ENCODE results near the gene ATG7.
A peak's percentile ranks its signal among the peaks of the same experiment; 100 is the strongest.

Gene ATG7

DNA sequence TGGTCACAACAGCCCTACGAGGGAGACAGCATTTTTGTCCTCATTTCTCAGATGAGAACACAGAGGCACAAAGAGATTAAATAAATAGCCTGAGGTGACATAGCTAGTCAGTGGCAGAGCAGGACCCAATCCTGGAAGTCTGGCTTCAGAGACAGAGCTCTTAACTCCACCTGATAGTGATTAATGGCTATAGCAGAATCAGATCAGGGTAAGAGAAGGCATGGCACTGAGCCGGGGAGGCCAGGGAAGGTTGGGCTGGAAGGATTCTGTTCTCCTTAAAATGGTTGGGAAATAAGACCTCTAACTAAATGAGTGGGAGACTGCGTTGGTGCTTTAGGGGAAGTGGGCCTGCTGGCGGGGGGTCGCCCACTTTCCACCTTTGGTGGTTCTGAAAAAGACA, 267.0 kb downstream of the ATG7 start:
- no peaks in the 10 kb centered on the region for H3K4me1 Mint-ChIP-seq (ENCODE audit: low read depth)
- H3K27ac Mint-ChIP-seq = no peak overlapping the region
- no peak for DNase-seq
- H3K4me3 Mint-ChIP-seq = no peak overlapping the region
- H3K36me3 Mint-ChIP-seq (ENCODE audit: low read depth) = no peaks in the 10 kb centered on the region
- H3K27me3 Mint-ChIP-seq = no peaks in the 10 kb centered on the region
- H3K9me3 Mint-ChIP-seq = no peaks in the 10 kb centered on the region

DNA sequence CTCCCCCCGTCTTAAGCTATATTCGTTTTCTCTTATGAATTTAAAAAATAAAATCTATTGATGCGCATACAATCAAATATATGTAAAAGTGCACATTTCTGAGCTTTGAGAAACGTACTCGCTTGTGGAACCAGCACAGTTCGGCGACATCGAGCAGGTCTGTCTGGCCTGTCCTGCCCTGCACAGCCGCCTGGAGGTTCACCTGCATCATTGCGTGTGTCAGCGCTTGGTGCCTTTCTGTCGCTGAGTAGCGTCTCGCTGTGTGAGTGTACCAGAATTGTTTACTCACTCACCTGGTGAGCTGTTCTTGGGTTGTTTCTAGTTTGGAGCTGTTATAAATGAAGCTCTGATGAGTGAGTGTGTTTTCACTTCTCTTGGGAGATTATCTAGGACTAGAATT, 267.5 kb downstream of the ATG7 start:
- Mint-ChIP-seq H3K9me3 (no peaks in the 10 kb centered on the region), H3K4me3 (no peak overlapping the region), H3K4me1 (ENCODE audit: low read depth) (no peaks in the 10 kb centered on the region), H3K36me3 (ENCODE audit: low read depth) (no peaks in the 10 kb centered on the region), H3K27ac (no peak overlapping the region), H3K27me3 (no peaks in the 10 kb centered on the region)
- DNase-seq = no peak

DNA sequence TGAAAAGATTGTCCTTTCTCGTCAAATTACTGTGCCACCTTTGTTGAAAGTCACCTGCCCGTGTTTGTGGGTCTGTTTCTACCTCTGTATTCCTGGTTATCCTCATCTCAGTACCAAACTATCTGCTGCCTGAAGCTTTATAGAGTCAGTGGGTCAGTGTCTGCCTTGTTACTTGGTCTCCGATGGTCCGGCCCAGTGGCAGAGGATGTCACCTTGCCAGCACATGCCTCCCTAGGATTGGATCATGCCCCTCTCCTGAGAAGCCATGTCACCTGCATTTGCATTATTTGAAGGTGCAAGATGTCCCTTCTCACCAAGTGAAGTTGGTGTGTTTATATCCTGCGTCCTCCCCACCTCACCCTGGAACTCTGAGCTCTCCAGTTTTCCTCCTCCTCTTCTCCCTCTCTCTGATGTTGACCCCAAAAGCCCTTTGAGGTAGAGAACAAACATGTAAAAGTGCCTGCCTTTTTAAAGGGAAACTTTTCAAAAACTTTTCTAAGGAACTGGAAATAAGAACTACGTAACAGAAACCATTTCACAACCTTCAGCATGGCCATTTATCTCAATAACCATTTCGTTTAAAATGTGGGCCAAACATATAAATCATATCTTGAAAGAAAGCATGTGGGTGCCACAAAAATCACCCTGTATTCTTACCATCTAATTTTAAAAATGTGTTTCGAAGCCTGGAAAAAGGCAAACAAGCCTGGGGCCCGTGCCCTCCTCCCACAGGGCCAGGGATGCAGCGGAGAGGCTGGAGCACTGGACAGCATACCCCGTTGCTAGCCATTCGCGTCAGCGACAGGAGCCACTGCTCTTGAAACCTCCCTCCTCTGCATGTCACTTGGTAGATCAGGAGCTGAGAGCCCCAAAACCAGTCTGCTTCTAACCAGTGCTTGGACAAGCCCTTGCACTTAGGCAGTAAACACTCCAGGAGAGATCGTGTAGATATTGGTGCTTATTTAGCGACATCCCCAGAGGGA, 269.4 kb downstream of the ATG7 start:
- Mint-ChIP-seq H3K36me3 (ENCODE audit: low read depth) (peaks cover under 1% of the 10 kb centered on the region), H3K4me3 (no peak overlapping the region), H3K9me3 (peaks cover under 1% of the 10 kb centered on the region), H3K27ac (no peak overlapping the region), H3K27me3 (no peaks in the 10 kb centered on the region), H3K4me1 (ENCODE audit: low read depth) (no peaks in the 10 kb centered on the region)
- DNase-seq = no peak

DNA sequence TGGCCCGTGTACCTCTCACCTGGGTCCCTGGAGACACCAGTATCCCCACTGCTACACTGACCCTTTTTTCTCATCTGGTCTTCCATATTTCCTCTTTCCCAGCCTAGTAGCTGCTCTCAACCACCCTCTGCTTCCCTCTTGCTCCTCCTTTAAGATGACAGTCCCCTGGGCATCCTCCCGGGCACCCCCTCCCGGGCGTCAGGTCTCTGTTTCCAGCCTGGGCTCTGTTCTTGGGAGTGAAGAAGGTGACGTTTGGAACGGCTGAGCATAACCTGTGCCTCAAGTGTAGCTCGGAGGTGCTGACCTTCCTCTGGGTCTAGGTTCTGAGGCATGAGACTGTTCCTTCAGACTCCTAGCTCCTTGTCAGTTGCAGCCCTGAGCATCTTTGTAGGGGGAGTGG, 270.4 kb downstream of the ATG7 start:
- H3K9me3 Mint-ChIP-seq = peaks cover 10% of the 10 kb centered on the region
- DNase-seq = no peak
- H3K27ac Mint-ChIP-seq = no peak overlapping the region
- peaks cover 10% of the 10 kb centered on the region for H3K36me3 Mint-ChIP-seq (ENCODE audit: low read depth)
- peaks cover 6% of the 10 kb centered on the region for H3K4me1 Mint-ChIP-seq (ENCODE audit: low read depth)
- H3K4me3 Mint-ChIP-seq = no peak overlapping the region
- H3K27me3 Mint-ChIP-seq = no peaks in the 10 kb centered on the region

DNA sequence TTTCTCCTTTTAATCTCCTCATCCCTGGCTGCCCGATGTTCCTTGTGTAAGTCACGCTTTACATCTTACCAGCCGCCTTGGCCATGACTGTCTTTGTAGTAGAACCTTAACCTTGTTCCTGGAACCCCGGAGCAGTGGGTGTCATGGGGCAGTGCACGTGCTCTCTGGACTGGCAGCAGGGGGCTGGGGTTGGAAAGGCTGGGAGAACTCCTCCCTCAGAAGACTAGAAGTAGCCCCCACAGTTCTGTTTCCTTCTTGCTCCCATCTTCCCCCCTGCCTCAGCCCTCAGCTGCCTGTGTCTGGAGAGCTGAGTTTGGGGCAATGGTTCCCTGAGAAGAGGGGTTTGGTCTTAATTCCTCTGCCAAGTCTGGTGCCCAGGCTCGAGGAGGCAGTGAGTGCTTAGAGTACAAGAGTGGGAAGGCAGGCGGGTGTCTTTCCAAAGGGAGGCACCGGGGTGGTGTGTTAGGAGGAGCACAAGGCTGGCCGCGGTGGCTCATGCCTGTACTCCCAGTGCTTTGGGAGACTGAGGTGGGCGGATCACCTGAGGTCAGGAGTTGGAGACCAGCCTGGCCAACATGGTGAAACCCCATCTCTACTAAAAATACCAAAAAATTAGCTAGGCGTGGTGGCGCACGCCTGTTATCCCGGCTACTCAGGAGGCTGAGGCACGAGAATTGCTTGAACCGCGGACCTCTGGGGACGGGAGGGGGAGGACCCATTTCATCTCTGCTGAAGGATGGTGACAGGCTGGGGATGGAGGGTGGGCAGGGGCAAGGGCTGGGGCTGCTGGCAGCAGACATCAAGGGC, 271.1 kb downstream of the ATG7 start:
- peak overlapping the region; percentile 59 for H3K27ac Mint-ChIP-seq
- H3K4me3 Mint-ChIP-seq = no peak overlapping the region
- peaks cover 12% of the 10 kb centered on the region for H3K9me3 Mint-ChIP-seq
- DNase-seq = no peak
- H3K36me3 Mint-ChIP-seq (ENCODE audit: low read depth) = peaks cover 12% of the 10 kb centered on the region
- H3K4me1 Mint-ChIP-seq (ENCODE audit: low read depth) = peaks cover 8% of the 10 kb centered on the region
- no peaks in the 10 kb centered on the region for H3K27me3 Mint-ChIP-seq

DNA sequence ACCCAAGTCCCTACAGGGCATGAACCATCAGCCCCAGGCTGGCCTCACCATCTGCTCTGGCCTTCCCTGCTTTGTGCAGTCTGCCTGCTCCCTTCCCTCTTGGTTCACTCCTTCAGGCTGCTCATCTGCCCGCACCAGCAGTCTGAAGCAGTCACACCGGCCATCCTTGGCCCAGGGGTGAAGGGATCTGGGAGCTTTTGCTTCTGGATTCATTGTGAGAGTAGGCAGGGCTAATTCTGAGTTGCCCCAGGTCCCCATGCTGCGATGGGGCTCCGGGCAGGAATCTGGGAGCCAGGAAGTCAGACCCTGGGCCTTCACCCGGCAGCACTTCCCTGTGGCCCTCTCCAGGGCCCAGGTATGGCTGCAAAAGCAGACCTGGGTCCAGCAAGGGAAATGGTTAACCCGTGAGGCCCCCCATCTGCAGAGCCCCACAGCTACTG, 271.8 kb downstream of the ATG7 start:
- peaks cover 12% of the 10 kb centered on the region for H3K9me3 Mint-ChIP-seq
- DNase-seq = no peak

DNA sequence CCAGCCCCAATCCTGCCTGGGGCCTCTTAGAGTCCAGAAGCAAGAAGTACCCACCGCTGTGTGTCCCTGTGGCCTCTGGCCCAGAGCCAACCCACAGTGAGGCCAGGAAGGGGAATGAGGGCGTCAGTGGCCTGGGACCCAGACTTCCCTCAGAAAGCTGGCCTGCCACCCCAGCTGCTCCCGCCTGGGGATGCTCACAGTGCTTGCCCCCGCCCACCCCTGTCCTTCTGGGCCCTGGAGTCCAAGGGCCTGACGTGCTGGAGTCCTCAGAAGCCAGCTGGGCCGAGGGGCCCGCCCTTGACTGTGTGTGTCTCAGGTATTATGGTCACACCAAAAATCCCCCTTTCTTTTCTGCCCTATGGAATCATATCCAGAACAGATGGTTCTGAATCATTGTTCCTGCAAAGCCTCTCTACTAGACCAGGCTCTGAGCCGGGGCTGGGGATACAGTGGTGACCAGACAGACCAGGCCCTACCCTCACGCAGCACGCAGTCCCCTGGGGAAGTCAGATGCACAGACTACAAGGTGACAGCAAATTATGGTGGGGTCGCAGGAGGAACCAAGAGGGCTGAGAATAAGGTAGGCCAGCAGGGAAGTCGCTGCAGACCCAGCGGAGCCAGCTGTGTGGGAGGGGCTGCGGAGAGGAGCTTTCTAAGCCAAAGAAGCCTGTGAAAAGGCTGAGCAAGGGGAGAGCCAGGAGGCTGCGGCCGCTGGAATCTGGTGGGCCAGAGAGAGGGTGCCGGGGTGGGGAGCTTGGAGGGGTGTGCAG, 272.4 kb downstream of the ATG7 start:
- no peak for DNase-seq
- H3K36me3 Mint-ChIP-seq (ENCODE audit: low read depth) = peaks cover 22% of the 10 kb centered on the region
- no peaks in the 10 kb centered on the region for H3K27me3 Mint-ChIP-seq
- peaks cover 12% of the 10 kb centered on the region for H3K9me3 Mint-ChIP-seq
- no peak overlapping the region for H3K27ac Mint-ChIP-seq
- H3K4me1 Mint-ChIP-seq (ENCODE audit: low read depth) = peaks cover 13% of the 10 kb centered on the region
- no peak overlapping the region for H3K4me3 Mint-ChIP-seq

More for the DNA sequence above, 271.8 kb downstream of the ATG7 start:
- H3K36me3 Mint-ChIP-seq (ENCODE audit: low read depth) = peaks cover 18% of the 10 kb centered on the region
- H3K27ac Mint-ChIP-seq = no peak overlapping the region
- peaks cover 13% of the 10 kb centered on the region for H3K4me1 Mint-ChIP-seq (ENCODE audit: low read depth)
- no peak overlapping the region for H3K4me3 Mint-ChIP-seq
- no peaks in the 10 kb centered on the region for H3K27me3 Mint-ChIP-seq

DNA sequence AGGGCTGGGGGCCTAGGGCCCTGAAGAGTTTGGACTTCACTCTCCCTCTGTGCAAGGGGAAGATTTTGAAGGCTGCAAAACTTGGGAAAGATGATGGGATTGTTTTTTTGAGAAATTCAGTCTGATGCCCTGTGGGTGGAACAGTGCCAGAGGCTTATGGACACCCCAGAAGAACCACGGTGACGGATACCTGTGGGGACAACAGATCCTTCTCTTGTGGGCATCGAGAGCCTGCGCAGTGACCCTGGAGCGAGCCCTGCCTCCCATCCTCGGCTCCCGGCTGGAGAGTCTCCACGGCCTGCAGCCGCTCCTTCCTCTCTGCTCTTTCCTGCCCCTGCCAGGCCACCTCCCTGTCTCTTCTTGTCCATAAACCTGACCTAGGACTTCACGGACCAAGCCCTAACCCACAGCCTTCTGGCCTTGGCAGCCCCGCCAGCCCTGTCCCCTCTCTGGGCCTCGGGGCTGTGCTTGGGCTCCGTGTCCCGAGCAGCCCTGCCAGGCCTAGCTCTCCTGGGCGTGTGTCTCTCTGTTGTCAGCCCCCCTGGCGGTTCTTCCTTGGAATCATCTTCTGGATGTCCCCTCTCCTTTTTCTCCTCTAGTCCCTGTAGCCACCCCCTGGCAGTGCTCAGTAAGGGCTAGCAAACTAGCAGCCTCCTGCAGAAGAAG, 273.1 kb downstream of the ATG7 start:
- H3K36me3 Mint-ChIP-seq (ENCODE audit: low read depth) = peaks cover 24% of the 10 kb centered on the region
- DNase-seq = no peak
- peaks cover 12% of the 10 kb centered on the region for H3K9me3 Mint-ChIP-seq
- no peak overlapping the region for H3K4me3 Mint-ChIP-seq
- peaks cover 13% of the 10 kb centered on the region for H3K4me1 Mint-ChIP-seq (ENCODE audit: low read depth)
- H3K27ac Mint-ChIP-seq = no peak overlapping the region
- no peaks in the 10 kb centered on the region for H3K27me3 Mint-ChIP-seq

DNA sequence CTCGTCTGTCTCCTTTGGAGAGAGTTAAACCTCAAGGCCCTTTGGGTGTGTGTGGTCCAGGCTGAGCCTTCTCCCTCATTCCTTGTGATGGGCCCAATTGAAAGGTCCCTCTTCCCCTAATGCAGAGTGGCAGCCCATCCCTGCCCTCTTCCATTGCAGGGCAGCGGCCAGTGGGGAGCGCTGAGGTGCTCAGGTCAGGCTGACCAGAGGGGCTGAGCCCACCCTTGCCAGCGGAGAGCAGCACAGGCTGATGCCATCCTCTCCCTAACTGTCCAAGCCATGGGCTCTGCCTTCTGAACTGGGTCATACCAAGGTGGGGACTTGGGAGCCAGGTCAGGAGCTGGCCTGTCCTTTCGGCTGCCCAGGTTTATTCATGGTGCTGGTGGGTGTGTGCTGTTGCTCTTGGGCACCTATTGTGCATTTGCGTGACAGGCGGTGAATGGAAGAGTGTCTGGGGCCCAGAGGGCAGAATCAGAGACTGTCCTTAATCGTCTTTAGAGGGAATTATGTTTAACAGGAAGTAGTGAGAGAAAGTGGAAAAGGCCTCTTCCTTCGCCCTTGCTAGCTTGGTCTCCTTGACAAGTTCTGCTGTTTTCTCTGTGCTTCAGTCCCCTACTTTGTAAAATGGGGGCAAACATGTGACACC, 274.6 kb downstream of the ATG7 start:
- peaks cover 13% of the 10 kb centered on the region for H3K4me1 Mint-ChIP-seq (ENCODE audit: low read depth)
- H3K4me3 Mint-ChIP-seq = no peak overlapping the region
- H3K27ac Mint-ChIP-seq = peak overlapping the region; percentile 76
- H3K27me3 Mint-ChIP-seq = no peaks in the 10 kb centered on the region
- H3K36me3 Mint-ChIP-seq (ENCODE audit: low read depth) = peaks cover 30% of the 10 kb centered on the region
- H3K9me3 Mint-ChIP-seq = peaks cover 12% of the 10 kb centered on the region
- no peak for DNase-seq

DNA sequence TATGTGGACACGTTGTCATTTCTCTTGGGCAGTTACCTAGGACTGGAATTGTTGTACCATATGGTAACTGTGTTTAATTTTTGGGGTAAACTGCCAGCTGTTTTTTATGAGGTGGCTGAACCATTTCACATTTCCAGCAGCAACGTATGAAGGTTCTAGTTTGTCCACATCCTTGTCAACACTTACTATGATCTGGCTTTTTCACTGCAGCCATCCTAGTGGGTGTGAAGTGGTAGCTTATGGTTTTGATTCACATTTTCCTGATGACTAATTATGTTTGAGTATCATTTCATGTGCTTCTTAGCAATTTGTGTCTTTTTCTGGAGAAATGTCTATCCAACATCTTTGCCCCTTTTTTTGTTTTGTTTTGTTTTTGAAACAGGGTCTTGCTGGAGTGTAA, 275.3 kb downstream of the ATG7 start:
- H3K27me3 Mint-ChIP-seq = no peaks in the 10 kb centered on the region
- H3K9me3 Mint-ChIP-seq = peaks cover 12% of the 10 kb centered on the region
- H3K27ac Mint-ChIP-seq = peak overlapping the region; percentile 76
- peaks cover 36% of the 10 kb centered on the region for H3K36me3 Mint-ChIP-seq (ENCODE audit: low read depth)
- H3K4me1 Mint-ChIP-seq (ENCODE audit: low read depth) = peaks cover 13% of the 10 kb centered on the region
- no peak overlapping the region for H3K4me3 Mint-ChIP-seq
- DNase-seq = no peak

DNA sequence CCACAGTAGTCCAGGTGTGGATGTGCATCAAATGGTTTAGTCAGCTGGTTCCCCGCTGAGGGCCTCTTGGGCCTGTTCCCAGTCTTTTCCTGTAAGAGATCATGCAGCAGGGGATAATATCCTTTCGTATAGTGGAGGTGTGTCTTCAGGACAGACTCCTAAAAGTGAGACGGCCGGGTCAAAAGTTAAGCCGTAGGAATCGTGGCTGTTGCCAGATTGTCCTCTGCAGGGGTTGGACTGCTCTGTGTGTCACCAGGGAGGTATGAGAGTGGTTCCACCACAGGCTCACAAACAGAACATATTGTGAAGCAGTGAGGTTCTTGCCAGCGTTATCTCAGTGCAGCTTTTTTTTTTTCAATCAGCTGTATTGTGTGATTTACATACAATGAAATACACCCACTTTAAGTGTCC, 276.5 kb downstream of the ATG7 start:
- DNase-seq = no peak
- Mint-ChIP-seq H3K27ac (no peak overlapping the region), H3K9me3 (peaks cover 14% of the 10 kb centered on the region), H3K27me3 (no peaks in the 10 kb centered on the region), H3K4me1 (ENCODE audit: low read depth) (peaks cover 13% of the 10 kb centered on the region), H3K36me3 (ENCODE audit: low read depth) (peaks cover 48% of the 10 kb centered on the region), H3K4me3 (no peak overlapping the region)

DNA sequence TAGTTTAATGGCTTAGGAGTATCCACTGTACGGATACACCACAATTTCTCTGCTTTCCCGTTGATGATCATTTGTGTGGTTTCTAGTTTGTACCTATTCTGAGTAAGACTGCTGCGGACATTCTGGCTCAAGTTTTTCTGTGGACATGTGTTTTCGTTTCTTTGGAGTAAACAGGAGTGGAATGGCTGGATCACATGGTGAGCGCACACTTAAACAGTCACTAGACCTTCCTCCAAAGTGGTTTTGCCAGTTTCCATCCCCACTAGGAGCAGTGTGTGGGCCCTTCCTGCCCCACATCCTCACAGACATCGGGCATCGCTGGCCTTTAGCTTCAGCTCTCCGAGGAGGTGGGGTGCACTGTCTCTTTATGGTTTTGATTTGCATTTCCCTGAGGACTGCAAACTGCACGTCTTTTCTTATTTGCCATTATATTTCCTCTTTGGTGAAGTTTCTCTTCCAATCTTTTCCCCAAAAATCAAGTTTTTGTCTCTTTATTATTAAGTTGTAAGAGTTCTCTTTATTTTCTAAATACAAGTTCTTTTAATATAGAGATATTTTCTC, 277.5 kb downstream of the ATG7 start:
- DNase-seq = no peak
- Mint-ChIP-seq H3K9me3 (peaks cover 14% of the 10 kb centered on the region), H3K36me3 (ENCODE audit: low read depth) (peaks cover 56% of the 10 kb centered on the region), H3K27me3 (no peaks in the 10 kb centered on the region), H3K4me3 (no peak overlapping the region), H3K4me1 (ENCODE audit: low read depth) (peaks cover 13% of the 10 kb centered on the region), H3K27ac (no peak overlapping the region)

DNA sequence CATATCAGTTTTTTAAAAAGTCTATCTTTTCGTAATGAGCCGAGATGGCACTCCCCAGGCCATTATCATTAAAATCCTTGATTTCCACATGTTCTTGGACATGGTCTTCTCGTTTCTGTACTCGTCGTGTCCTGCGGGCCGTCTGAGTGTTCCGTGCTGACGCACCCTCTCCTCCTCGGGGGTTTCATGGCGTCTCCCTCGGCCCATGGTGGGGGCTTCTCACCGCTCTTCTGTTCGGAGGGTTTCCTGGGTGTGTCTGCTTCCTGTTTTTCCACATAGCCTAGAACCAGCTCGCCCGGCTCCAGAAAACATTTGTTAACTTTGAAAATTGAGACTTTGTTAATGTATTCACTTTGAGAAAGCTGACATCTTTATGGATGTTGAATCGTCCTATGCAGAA, 278.8 kb downstream of the ATG7 start:
- Mint-ChIP-seq H3K36me3 (ENCODE audit: low read depth) (peaks cover 67% of the 10 kb centered on the region), H3K27ac (peak overlapping the region; percentile 27), H3K9me3 (peaks cover 14% of the 10 kb centered on the region), H3K27me3 (no peaks in the 10 kb centered on the region), H3K4me3 (no peak overlapping the region), H3K4me1 (ENCODE audit: low read depth) (peaks cover 13% of the 10 kb centered on the region)
- no peak for DNase-seq
